ENCODE data around the gene CACNG4. TPM values are rescaled to one million over a fixed set of nuclear protein-coding genes. Genes with fewer than 3 reads are reported as not detected.

CACNG4 gene
- total and polyA plus RNA-seq, 9 of the 15 experiments (the other 6 are each of a cell fraction or from before 2014, with no cell fraction given), result 0.07 TPM; not detected in 8

DNA sequence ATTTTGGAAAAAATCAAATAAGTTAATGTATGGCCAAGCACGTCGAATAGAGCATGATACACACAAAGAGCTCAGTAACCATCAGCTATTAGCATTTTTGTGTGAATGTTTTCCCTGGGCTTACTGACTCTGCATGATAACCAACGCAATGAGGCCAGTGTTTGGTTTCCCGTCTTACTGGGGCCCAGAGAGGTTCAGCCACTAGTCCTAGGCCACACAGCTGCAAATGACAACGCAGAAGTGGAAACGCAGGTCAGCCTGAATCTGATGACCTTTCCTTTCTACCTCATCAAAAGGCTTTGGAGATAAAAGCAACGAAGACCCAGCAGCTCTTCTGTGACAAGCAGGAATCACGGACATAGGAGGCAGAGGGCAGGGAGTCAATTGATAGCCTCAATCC is 7.2 kb upstream of the CACNG4 start:
- in situ Hi-C loops (cut with MboI) (no loop called here), intact Hi-C loops (cut with micrococcal nuclease) (no loop called here)
- no peak overlapping the region for H3K4me2 ChIP-seq (ENCODE audit: insufficient read depth, low read length)
- FAIRE-seq, result no peak
- no peaks in the 10 kb centered on the region for H3K9me3 ChIP-seq (replicated peaks; ENCODE audit: control insufficient read depth, insufficient read depth, low read depth, low read length)
- CTCF ChIA-PET (ENCODE audit: low intra/inter-chr PET ratio), result no interaction called here
- 6% methylated on average over 8 of the region's 8 CpGs for WGBS (ENCODE audit: insufficient coverage, low coverage, missing lambda C conversion rate)
- H3K79me2 ChIP-seq (ENCODE audit: control insufficient read depth, insufficient read depth, low read length), result no peaks in the 10 kb centered on the region
- no TSS peak for BruUV-seq (replicated peaks)
- H3K27ac ChIP-seq (ENCODE audit: extremely low read depth, low read depth, low read length), result no peak overlapping the region
- DNase-seq (ENCODE audit: extremely low read depth in 1 of 4, low spot score in 3 of 4), result no peak
- no peak overlapping the region for H2AFZ ChIP-seq (ENCODE audit: low read depth, low read length)
- no peaks in the 10 kb centered on the region; the same call in none of the 2 replicates for H4K20me1 ChIP-seq (replicated peaks; ENCODE audit: control insufficient read depth, insufficient read depth, low read length)
- TF ChIP-seq RBM25 (IDR thresholded peaks at IDR 0.05; ENCODE audit: low read depth, low read length, severe bottlenecking) (peak; percentile 77), PRPF4 (IDR thresholded peaks at IDR 0.05; ENCODE audit: insufficient read depth, low read depth, low read length, poor library complexity, severe bottlenecking) (no peak), ZNF695 (CRISPR knock-in tag; IDR thresholded peaks at IDR 0.05) (no peak), KDM5B (IDR thresholded peaks at IDR 0.05; ENCODE audit: insufficient replicate concordance, low read depth, low read length) (no peak), RCOR1 (IDR thresholded peaks at IDR 0.05; ENCODE audit: borderline replicate concordance in 1 of 2, low read depth in 2 of 2, low read length in 2 of 2) (0 out of 4 replicates have a peak, but pooled peaks of 1 of the 2 experiments have one; percentile 7), CHD2 (IDR thresholded peaks at IDR 0.05; ENCODE audit: low read depth, low read length) (no peak), ZSCAN29 (IDR thresholded peaks at IDR 0.05) (no peak), TFAM (CRISPR knock-in tag; conservative IDR thresholded peaks at IDR 0.05) (no peak), KDM1A (IDR thresholded peaks at IDR 0.05) (peak; percentile 22 to 39; a peak in 1 of 4 replicates), SPI1 (IDR thresholded peaks at IDR 0.05; ENCODE audit: borderline replicate concordance, low read depth, low read length) (no peak), BCOR (IDR thresholded peaks at IDR 0.05) (peak; percentile 64; the same call in 1 of the 2 replicates), ZFP36 (IDR thresholded peaks at IDR 0.05; ENCODE audit: low read depth, low read length, partially characterized antibody) (peak; percentile 83), SMARCB1 (IDR thresholded peaks at IDR 0.05; ENCODE audit: insufficient read length, low read depth) (no peak), CBFA2T3 (IDR thresholded peaks at IDR 0.05) (no peak), POLR3A (IDR thresholded peaks at IDR 0.05; ENCODE audit: borderline replicate concordance, extremely low read depth, insufficient read depth, insufficient read length) (no peak)
- TF ChIP-seq, protein P1, sequence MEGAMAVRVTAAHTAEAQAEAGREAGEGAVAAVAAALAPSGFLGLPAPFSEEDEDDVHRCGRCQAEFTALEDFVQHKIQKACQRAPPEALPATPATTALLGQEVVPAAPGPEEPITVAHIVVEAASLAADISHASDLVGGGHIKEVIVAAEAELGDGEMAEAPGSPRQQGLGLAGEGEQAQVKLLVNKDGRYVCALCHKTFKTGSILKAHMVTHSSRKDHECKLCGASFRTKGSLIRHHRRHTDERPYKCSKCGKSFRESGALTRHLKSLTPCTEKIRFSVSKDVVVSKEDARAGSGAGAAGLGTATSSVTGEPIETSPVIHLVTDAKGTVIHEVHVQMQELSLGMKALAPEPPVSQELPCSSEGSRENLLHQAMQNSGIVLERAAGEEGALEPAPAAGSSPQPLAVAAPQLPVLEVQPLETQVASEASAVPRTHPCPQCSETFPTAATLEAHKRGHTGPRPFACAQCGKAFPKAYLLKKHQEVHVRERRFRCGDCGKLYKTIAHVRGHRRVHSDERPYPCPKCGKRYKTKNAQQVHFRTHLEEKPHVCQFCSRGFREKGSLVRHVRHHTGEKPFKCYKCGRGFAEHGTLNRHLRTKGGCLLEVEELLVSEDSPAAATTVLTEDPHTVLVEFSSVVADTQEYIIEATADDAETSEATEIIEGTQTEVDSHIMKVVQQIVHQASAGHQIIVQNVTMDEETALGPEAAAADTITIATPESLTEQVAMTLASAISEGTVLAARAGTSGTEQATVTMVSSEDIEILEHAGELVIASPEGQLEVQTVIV (CRISPR knock-in tag; IDR thresholded peaks at IDR 0.05; ENCODE audit: borderline replicate concordance), result no peak
- TF ChIP-seq, protein P2, sequence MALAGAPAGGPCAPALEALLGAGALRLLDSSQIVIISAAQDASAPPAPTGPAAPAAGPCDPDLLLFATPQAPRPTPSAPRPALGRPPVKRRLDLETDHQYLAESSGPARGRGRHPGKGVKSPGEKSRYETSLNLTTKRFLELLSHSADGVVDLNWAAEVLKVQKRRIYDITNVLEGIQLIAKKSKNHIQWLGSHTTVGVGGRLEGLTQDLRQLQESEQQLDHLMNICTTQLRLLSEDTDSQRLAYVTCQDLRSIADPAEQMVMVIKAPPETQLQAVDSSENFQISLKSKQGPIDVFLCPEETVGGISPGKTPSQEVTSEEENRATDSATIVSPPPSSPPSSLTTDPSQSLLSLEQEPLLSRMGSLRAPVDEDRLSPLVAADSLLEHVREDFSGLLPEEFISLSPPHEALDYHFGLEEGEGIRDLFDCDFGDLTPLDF (CRISPR knock-in tag; IDR thresholded peaks at IDR 0.05), result no peak
- H3K27me3 ChIP-seq (ENCODE audit: control insufficient read depth in 2 of 2, insufficient read depth in 2 of 2, low read length in 2 of 2), result peaks cover 29 to 77% of the 10 kb centered on the region in 2 experiments; a peak in 4 of 5 replicates
- H3K4me1 ChIP-seq (replicated peaks in 1 of 2; ENCODE audit: control insufficient read depth in 2 of 2, insufficient read depth in 2 of 2, low read length in 2 of 2), result no peaks in the 10 kb centered on the region
- no peak for ATAC-seq
- H3K36me3 ChIP-seq (ENCODE audit: control insufficient read depth, insufficient read depth, low read length), result no peaks in the 10 kb centered on the region
- POLR2A ChIA-PET, result interaction anchor here (2.0 kb wide), 1 partner anchor 14 kb away, joined by 7 read pairs; no protein-coding TSS in a partner anchor
- H3K4me3 ChIP-seq, result no peak overlapping the region
- no peak overlapping the region for H3K9ac ChIP-seq (ENCODE audit: insufficient read depth in 1 of 2, low read depth in 2 of 2, low read length in 2 of 2)
- H3K9me1 ChIP-seq (ENCODE audit: control insufficient read depth, insufficient read depth, low read length), result no peaks in the 10 kb centered on the region

Measured in K562 (cell line).